ENCODE results near the gene UBE2E2.

The UBE2E2 gene

GRCh38 chr3:23537101-23537551, 334.0 kb downstream of the UBE2E2 start:
- no peaks in the 10 kb centered on the region for H3K27me3 Mint-ChIP-seq (ENCODE audit: low read depth)
- no peak overlapping the region for H3K4me3 Mint-ChIP-seq
- peaks cover 7% of the 10 kb centered on the region for H3K4me1 Mint-ChIP-seq
- peak overlapping the region in 1 of 3 experiments; percentile 9 for H3K27ac Mint-ChIP-seq
- H3K36me3 Mint-ChIP-seq (ENCODE audit: low read depth), result peaks cover 3% of the 10 kb centered on the region
- H3K9me3 Mint-ChIP-seq, result no peaks in the 10 kb centered on the region
- TF ChIP-seq CTCF (IDR thresholded peaks at IDR 0.05; ENCODE audit: unreplicated experiment in 3 of 3), result no peak

GRCh38 chr3:23539185-23539584, 336.1 kb downstream of the UBE2E2 start:
- H3K4me3 Mint-ChIP-seq, result no peak overlapping the region
- no peak for TF ChIP-seq CTCF (IDR thresholded peaks at IDR 0.05; ENCODE audit: unreplicated experiment in 3 of 3)
- no peaks in the 10 kb centered on the region for H3K9me3 Mint-ChIP-seq
- H3K36me3 Mint-ChIP-seq (ENCODE audit: low read depth), result peaks cover 3% of the 10 kb centered on the region
- peaks cover 10% of the 10 kb centered on the region for H3K4me1 Mint-ChIP-seq
- no peaks in the 10 kb centered on the region for H3K27me3 Mint-ChIP-seq (ENCODE audit: low read depth)
- no peak overlapping the region for H3K27ac Mint-ChIP-seq

GRCh38 chr3:23540600-23540999, 337.5 kb downstream of the UBE2E2 start:
- H3K9me3 Mint-ChIP-seq, result no peaks in the 10 kb centered on the region
- H3K4me1 Mint-ChIP-seq, result peaks cover 10% of the 10 kb centered on the region
- H3K4me3 Mint-ChIP-seq, result no peak overlapping the region
- no peaks in the 10 kb centered on the region for H3K36me3 Mint-ChIP-seq (ENCODE audit: low read depth)
- H3K27ac Mint-ChIP-seq, result no peak overlapping the region
- H3K27me3 Mint-ChIP-seq (ENCODE audit: low read depth), result no peaks in the 10 kb centered on the region
- no peak for TF ChIP-seq CTCF (IDR thresholded peaks at IDR 0.05; ENCODE audit: unreplicated experiment in 3 of 3)

GRCh38 chr3:23542079-23542478, 339.0 kb downstream of the UBE2E2 start:
- no peaks in the 10 kb centered on the region for H3K9me3 Mint-ChIP-seq
- no peak for TF ChIP-seq CTCF (IDR thresholded peaks at IDR 0.05; ENCODE audit: unreplicated experiment in 3 of 3)

GRCh38 chr3:23546181-23546580, 343.1 kb downstream of the UBE2E2 start:
- no peaks in the 10 kb centered on the region for H3K36me3 Mint-ChIP-seq (ENCODE audit: low read depth)
- no peak overlapping the region for H3K4me3 Mint-ChIP-seq
- H3K27ac Mint-ChIP-seq, result no peak overlapping the region
- H3K4me1 Mint-ChIP-seq, result peaks cover 10% of the 10 kb centered on the region
- no peaks in the 10 kb centered on the region for H3K9me3 Mint-ChIP-seq
- no peaks in the 10 kb centered on the region for H3K27me3 Mint-ChIP-seq (ENCODE audit: low read depth)
- TF ChIP-seq CTCF (IDR thresholded peaks at IDR 0.05; ENCODE audit: unreplicated experiment in 3 of 3), result no peak

More at GRCh38 chr3:23542079-23542478, 339.0 kb downstream of the UBE2E2 start:
- Mint-ChIP-seq H3K4me3 (no peak overlapping the region), H3K27me3 (ENCODE audit: low read depth) (no peaks in the 10 kb centered on the region), H3K4me1 (peaks cover 8% of the 10 kb centered on the region), H3K27ac (no peak overlapping the region), H3K36me3 (ENCODE audit: low read depth) (no peaks in the 10 kb centered on the region)

GRCh38 chr3:23547905-23548650, 345.0 kb downstream of the UBE2E2 start:
- Mint-ChIP-seq H3K27ac (no peak overlapping the region), H3K27me3 (ENCODE audit: low read depth) (no peaks in the 10 kb centered on the region), H3K4me3 (no peak overlapping the region), H3K9me3 (no peaks in the 10 kb centered on the region), H3K36me3 (ENCODE audit: low read depth) (no peaks in the 10 kb centered on the region), H3K4me1 (peaks cover 4% of the 10 kb centered on the region)
- no peak for TF ChIP-seq CTCF (IDR thresholded peaks at IDR 0.05; ENCODE audit: unreplicated experiment in 3 of 3)
